ENCODE measurements around the gene PYGL. TPM values are rescaled to one million over a fixed set of nuclear protein-coding genes. Genes with fewer than 3 reads are reported as not detected.

The PYGL gene
- total and polyA plus RNA-seq, 2 donors (not counting 3 experiments of a cell fraction or from before 2014, with no cell fraction given), result 15.1 to 45.7 TPM

- Histone ChIP-seq H3K4me3 (replicated peaks in 1 of 3; ENCODE audit: insufficient read depth in 1 of 3, low read depth in 1 of 3, low read length in 3 of 3) (no peak overlapping the region), H2AFZ (ENCODE audit: low read depth, low read length) (no peak overlapping the region), H3K9ac (replicated peaks; ENCODE audit: extremely low read depth, insufficient read depth, low read length) (no peak overlapping the region), H3K36me3 (ENCODE audit: control insufficient read depth in 2 of 2, extremely low read depth in 1 of 2, insufficient read depth in 2 of 2, low read length in 2 of 2) (no peaks in the 10 kb centered on the region), H3K4me2 (ENCODE audit: insufficient read depth, low read length) (no peak overlapping the region), H3K27ac (ENCODE audit: insufficient read depth, low read depth, low read length) (no peak overlapping the region), H3K4me1 (ENCODE audit: control insufficient read depth, extremely low read depth, insufficient read depth, low read length) (peaks cover 15% of the 10 kb centered on the region), H3K27me3 (ENCODE audit: control insufficient read depth in 2 of 2, insufficient read depth in 2 of 2, low read length in 2 of 2) (peaks cover 0 to 2% of the 10 kb centered on the region in 2 experiments), H4K20me1 (replicated peaks; ENCODE audit: control insufficient read depth, extremely low read depth, insufficient read depth, low read length) (no peaks in the 10 kb centered on the region), H3K79me2 (ENCODE audit: control insufficient read depth, insufficient read depth, low read length) (no peaks in the 10 kb centered on the region), H3K9me3 (replicated peaks; ENCODE audit: control insufficient read depth, insufficient read depth, low read length) (no peaks in the 10 kb centered on the region), H3K9me1 (replicated peaks; ENCODE audit: control insufficient read depth, extremely low read depth, insufficient read depth, low read length) (no peaks in the 10 kb centered on the region)
- DNase-seq (ENCODE audit: low read depth, low spot score), result no peak
- ChIA-PET POLR2A (no interaction called here), CTCF (interaction anchor here (0.7 to 1.3 kb wide), 5 partner anchors 22 to 261 kb away, joined by 3 to 4 read pairs (median 3); no protein-coding TSS in a partner anchor)
- intact Hi-C loops (cut with micrococcal nuclease) (no loop called here), dilution Hi-C loops (cut with MboI; ENCODE audit: extremely low pct_ligation_motif_present, low sequenced_read_pairs) (no loop called here)
- FAIRE-seq, result no peak
- no TSS peak for BruUV-seq (replicated peaks)
- TF ChIP-seq MAX (IDR thresholded peaks at IDR 0.05; ENCODE audit: insufficient read depth, insufficient read length) (no peak), POLR2AphosphoS5 (IDR thresholded peaks at IDR 0.05; ENCODE audit: insufficient read depth, low read depth, low read length) (no peak), EZH2 (IDR thresholded peaks at IDR 0.05; ENCODE audit: borderline replicate concordance, low read depth, low read length, severe bottlenecking) (no peak), GATA2 (IDR thresholded peaks at IDR 0.05; ENCODE audit: insufficient read depth, insufficient read length, low read depth, low read length) (no peak), POLR2A (IDR thresholded peaks at IDR 0.05; ENCODE audit: low read depth, low read length) (no peak), FOS (IDR thresholded peaks at IDR 0.05; ENCODE audit: borderline replicate concordance, insufficient read depth, low read length) (no peak), MYC (IDR thresholded peaks at IDR 0.05; ENCODE audit: low read depth, low read length) (no peak), JUN (IDR thresholded peaks at IDR 0.05; ENCODE audit: borderline replicate concordance, insufficient read depth, insufficient read length, low read depth) (no peak)
These were observed 82.2 kb downstream of the PYGL start for GRCh38 chr14:50862036-50862570.
